Stimulated activated CD4-positive, alpha-beta T cell treated with anti-CD3 and anti-CD28 coated beads, Interleukin-1b, Interleukin-23, amount 100 ng/mL, for 48 hours (primary cell): ENCODE measurements around the gene LIM2.

Experiments used
- DNase-seq: peaks from one replicate; pipeline ENCODE4 v3.0.0-alpha.2; 2020

Gene LIM2

DNA sequence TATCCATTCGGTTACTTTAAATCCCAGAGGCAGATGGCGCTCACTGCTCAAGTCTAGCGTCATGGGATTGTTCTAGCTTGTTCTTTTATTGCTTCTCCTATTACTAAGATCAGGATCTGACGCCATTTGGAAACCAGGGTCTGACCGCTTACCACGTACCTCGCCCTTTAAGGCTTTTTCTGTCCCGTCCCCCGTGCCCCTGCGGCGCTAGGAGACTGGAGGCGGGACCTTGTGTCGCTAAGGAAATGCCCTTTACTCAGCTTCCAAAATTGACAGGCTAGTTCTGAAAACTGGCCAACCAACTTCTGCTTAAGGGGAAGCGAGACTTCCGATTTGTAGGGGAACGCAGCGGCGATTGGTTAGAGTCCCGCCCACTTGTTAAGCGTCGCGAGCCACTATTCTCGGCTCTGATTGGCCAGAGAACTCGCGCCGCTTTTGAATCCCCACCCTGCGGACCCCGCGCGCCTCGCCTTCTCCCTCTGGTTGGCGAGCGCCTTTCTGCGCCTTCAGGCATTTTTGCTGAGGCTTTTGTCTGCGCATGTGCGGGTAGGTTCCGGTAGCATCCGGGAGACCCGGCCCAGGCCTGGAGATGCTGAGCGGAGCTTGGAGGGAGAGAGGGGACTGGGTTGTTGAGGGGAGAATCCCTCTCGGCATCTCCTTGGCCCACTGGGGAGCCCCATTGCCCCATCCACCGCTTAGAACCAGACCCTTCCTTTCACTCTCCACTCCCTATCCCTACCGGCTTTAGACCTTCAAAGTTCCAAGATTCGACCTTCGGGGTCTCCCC lies 6.5 kb upstream of the LIM2 start:
- peak; percentile 98 for DNase-seq

DNA sequence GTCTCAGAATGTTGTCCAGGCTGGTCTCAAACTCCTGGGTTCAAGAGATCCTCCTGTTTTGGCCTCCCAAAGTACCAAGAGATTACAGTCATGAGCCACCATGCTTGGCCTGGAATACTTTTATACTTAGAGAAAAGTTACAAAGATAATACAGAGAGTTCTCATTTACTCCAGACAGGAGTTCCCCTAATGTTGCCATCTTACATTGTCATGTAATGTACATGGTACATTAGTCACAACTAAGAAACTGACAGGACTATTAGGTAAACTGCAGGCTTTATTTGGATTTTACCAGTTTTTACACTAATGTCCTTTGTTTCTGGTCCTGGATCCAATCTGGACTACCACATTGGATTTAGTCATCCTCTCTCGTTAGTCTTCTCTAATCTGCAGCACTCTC lies 4.9 kb upstream of the LIM2 start:
- DNase-seq: no peak

DNA sequence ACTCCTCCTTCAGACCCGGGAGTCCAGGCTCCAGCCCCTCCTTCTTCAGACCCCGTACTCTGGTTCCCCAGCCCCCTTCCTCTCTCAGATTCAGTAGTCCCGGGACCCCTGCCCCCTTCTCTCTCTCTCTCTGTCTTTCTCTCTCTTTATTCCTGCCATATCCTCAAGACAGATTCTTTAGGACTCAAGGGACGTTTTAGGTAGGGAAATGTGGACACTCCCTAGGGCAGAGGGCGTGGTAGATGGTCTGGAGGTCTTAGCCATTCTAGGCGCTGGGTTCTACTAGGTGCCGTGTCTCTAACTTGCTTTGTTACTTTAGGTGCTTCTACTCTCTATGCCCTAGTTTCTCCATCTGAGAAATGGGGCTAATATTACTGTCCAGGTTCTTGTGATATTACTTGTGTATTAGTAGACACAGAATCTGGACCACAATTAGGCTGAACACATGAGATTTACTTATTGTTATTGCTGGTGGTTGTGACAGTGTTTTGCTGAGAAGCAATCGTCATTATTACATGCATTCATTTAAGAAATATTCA lies 3.4 kb upstream of the LIM2 start:
- DNase-seq: no peak

DNA sequence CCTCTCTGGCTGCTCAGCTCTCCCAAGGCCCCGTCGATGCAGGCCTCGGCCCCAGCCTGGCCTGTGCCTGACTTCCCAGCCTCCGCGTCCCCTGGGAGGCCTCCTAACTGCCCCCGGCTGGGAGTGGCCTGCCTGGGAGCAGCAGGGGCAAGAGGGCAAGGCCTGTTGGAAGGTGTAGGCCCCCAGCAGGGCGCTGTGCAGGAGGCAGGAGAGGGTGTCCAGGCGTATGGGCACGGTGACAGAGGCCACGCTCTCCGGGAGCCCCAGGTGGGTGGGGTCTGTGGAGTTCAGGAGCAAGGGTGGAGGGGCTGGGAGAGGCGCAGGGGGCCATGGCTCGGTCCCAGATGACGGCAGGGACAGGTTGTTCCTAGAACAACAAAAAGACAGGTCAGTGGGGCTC lies 1.4 kb upstream of the LIM2 start:
- no peak for DNase-seq

DNA sequence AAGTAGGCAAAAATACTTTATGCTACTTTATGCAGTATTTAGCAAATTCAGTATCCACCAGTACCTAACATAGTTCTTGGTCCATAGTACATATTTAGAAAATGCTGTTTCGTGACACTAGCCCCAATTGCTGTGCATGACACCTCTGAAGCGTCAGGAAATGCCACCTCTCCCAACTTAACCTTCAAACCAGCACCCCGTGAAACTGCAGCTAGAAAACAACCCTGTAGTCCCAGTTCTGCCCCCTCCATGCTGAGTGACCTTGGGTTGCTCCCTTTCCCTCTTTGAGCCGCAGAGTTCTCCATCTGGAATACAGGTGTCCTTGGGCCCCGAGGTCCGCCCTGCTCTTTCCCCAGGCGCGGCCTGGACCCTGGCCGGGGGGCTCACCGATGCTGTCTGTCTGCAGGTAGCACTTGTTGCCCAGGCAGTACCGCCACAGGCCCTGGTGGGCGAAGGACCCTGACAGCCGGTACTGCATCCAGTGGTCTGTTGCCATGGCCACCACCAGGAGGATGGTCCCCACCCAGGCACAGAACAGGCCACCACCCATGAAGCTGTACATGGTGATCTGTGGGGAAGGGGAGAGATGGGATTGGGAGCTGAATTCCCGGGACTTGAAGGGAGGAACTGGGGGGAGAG lies 773 bp downstream of the LIM2 start:
- no peak for DNase-seq

DNA sequence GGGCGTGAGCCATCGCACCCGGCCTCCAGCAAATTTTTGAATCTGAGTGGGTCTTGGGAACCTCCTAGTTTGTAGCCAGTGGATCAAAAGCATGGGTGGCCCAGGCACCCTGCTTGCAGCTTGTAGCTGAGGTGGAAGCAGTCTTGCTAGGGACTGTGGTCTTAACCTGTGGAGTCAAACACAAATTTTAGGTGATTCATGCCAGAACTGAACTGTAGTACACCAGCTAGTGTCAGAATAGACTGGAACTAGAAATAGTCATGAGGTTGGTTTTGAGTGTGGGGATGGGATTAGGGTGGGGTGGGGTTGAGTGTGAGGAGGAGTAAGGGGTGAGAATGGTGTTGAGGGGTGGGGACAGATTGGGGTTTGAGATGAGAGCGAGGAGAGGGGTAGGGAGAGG lies 5.8 kb downstream of the LIM2 start:
- no peak for DNase-seq

DNA sequence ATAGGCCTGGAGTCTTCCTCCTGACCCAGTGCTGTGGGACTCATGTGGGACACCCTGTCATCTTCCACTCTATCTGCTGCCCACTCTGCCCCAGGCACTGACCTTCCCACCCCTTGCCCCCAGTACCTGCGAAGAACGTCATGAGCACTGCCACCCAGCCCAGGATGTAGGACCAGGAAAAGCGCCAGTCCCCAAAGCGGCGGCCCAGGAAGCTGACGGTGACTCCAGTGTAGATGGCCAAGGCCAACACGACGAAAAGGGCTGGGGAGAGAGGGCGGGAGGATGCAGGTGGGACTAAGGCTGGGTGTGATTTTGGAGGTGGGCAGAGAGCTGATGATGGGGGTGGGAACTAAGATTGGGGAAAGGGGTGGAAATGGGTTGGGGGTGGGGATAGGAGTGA lies 7.4 kb downstream of the LIM2 start:
- DNase-seq: no peak

DNA sequence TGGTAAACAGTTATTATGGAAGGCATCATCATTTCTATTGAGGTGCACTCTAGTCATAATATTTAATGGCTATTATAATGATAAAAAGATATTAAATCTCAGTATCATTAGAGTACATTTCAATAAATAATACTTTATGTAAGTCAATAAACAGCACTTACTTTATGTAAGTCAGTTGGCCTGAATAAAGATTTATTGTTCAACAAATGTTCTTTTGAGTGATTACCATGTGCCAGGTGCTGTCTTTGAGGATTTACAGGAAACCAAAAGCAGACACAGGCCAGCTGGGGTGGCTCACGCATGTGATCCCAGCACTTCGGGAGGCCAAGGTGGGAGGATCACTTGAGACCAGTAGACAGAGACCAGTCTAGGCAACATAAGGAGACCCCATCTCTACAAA lies 10.4 kb downstream of the LIM2 start:
- DNase-seq: no peak

DNA sequence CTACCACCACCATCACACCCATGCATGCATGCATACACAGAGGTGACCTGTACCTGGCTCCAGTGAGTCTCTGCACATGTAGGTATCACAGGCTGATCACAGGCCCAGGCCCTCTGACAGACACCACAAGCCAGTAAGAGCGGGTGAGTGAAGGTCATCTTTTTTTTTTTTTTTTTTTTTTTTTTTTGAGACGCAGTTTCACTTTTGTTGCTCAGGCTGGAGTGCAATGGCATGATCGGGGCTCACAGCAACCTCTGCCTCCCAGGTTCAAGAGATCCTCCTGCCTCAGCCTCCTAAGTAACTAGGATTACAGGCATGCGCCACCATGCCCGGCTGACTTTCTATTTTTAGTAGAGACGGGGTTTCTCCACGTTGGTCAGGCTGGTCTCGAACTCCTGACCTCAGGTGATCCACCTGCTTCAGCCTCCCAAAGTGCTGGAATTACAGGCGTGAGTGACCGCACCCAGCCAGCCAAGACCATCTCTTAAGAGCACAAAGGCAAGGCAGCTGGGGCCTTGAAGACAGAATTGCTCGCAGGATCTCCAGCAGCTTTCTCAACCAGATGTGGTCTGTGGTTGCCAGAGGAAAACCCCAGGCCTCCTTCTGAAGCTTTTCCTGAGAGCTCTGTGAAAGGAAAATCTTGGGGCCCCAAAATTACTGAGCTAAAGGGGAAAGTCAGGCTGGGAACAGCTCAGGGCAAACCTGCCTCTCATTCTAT lies 12.1 kb downstream of the LIM2 start:
- peak; percentile 38 for DNase-seq

DNA sequence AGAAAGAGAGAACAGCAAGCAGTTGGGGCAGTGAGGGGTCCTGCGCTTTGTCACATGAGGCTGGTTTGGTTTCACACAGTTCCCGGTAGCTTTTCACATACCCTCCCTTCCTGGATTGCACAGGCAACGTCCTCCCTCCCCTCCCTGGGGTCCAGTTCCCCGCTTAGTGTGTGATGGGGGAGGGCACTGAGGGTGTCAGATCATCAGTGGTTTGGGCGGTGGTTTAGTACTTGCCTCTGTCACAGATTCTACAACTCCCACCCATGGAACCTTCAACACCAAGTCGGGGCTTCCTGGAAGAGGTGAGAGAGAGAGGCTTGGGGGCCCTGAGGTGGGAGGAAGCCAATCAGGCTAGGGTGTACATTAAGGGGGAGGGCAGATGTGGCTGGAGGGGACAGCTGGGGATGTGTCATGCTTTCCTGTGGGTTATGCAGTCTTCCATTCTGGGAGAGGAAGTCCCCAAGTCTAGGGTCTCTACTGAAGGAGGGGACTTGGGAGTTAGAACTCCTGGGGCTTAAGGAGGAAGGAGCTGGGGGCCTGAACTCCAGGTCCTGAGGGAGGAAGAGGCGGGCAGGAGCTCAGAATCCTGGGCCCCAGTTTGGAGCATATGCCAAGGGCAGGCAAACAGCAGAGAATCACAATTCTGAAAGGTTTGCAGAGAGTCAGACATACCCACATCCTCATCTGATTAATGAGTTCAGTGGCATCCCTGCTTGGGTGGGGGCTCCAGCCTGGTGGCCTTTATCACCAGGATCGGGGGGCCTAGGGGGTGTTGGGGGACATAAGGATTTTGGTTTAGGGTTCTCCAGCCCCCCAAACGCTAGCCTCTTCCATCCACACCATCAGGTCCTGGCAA lies 14.9 kb downstream of the LIM2 start, which contains the start of gene NKG7:
Gene NKG7, minus strand, starts transcription at position 6 of the 856 bp plus-strand sequence. CDS start 119 bp downstream, outside the sequence.
- DNase-seq: peak; percentile 89

DNA sequence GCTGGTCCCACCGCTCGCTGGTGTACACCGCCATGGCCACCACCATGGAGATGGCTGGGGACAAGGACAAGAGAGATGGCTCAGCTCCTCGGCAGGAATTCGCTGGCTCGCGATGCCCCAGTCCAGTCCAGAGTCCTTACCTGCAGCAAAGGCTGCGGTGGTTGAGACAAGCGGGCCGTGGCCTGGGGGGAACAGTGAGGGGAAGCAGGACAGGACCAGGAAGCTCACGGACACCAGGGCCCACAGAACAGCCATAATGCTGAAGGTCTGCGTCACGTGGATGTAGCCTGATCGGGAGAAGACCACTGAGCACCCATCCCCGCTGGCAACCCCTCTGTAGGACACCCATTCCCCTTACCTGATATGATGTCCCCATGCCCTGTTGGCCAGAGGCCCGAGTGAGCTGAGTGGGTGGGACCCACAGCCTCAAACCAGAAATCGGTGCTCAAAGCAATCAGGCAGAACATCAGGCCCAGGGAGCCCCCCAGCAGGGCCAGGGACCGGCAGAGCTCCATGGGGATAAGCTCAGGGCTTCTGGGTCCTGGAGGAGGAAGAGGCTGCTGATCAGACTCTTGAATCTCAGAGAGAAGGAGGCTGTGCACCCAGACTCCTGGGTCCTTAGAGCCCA lies 15.6 kb downstream of the LIM2 start:
- no peak for DNase-seq

DNA sequence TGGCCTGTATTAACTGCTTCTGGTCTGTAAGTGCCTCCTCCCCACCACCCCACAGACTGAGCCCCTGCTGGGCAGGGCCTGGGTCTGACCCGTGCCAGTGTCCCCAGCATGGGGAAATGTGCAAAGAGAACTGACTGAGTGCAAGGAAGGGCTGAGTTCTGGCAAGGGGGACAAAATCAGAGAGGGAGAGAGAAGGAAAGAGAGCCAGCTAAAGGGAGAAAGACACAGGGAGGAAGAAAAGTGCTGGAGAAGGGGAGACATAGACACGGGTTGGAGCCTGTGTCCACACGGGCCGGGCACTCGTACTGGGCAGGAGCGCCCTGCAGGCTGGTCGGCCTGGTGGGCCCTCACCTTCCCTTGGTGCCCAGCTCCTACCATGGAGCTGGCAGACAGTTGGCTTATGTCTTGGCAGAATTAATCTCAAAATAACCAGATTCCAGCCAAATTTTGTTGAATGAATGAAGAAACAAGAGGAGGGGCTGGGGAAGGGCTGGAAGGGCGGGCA lies 16.5 kb downstream of the LIM2 start:
- no peak for DNase-seq

DNA sequence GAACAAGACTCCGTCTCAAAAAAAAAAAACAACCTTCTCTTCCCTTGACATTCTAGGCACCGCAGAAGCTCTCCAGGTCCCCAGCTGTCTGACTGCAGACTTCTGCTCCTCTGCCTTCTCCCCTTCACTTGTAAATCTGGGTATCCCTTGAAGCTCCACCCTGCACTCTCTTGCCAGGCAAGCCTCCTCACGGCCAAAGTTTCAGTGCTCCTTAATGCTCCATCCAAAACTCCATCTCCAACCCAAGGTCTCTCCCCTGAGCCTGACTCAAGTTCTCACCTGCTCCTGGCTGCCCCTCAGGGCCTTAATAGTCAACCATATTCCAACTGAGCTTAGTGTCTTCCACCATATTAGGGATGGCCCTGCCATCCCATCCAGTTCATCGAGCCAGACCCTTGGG lies 17.5 kb downstream of the LIM2 start:
- DNase-seq: no peak

DNA sequence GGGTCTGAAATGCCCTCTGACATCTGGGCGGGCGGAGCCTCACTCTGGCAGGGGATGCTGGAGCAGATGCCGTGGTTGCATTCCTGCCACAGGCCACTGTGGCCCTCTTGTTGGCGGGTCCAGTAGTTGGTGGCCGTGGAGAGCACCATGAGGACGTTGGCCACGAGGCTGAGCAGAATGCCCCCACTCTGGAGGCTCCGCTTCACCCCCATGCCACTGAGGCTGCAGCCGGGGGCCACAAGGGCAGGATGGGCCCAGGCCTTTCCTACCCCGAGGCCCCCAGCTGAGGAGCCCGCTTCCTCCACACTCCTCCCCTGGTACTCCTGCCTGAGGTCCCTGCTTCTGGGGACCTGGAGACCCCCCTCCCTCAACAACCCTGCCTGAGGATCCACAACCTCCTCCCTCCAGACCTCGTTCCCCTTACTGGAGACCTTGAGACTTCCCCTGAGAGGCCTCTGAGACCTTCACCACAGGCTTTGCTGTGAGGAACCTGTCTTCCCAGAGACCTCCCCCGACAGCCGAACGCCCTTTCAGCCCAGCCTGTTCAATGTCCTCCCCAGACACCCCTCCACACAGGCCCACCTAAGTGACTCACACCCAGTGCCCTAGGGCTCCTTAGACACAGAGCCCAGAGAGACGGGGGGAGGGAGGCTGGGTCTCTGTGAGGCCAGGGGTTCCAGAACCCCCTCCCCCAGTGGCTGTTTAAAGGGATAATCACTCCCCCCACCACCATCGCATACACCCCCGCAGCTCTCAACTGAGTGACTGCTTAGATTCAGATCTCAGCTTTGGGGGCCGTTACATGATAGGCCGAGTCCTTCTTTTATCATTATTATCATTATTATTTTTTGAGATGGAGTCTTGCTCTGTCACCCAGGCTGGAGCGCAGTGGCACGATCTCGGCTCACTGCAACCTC lies 19.1 kb downstream of the LIM2 start, which contains the start of gene CLDND2:
Gene CLDND2, minus strand, starts transcription at position 638 of the 917 bp plus-strand sequence. Its CDS starts 426 bp downstream, at position 212.
- no peak for DNase-seq

DNA sequence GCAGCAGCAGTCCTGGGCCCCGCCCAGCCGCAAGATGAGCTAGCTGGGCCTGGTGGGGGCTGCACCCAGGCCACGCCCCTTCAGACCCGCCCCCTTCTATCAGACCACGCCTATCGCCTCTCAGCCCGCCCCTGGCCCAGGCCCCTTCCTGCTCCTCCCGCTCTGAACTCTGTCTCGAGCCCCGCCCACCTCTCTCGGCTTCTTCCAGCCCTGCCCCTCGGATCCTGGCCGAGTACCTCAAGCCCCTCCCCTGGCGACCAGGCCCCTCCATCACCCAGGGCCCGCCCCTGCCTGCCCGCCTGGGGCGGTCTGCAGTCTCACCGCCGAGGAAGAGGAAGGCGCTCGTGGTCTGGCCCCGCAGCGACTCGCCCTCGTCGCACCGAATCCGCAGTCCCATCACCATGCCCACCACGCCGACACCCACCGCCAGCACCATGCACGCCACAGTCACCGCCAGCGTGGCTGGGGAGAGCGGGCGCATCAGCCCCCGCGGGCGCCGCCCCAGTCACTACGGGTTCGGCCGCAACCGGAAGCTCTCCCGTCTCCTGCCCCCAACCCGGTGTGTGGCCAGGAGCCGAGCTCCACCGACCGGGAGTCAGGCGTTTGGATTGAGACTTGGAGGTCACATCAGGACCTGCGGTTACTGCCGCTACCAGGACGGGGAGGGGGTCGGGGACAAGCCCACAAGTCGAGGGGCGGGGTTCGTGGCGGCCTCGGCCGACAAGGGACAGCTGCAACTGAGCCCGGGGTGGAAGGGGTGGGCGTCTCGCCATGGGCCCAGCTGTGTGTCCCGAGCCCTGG lies 20.0 kb downstream of the LIM2 start:
- DNase-seq: peak; percentile 100

DNA sequence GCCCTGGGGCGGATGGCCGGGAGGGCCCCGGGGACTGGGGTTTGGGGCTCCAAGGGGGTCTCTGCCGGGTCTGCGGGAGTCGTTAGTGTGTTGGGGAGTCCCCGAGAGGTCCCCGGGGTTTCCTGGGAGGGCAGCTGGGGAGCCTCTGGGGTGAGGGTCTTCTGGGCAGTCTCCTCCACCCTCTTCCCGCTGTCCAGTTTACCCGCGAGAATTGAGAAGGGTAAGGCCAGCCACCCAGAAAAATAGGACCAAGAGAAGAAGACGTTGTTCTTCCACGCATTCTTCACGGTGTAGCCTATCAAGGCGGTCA lies 20.6 kb downstream of the LIM2 start:
- DNase-seq: peak; percentile 54

DNA sequence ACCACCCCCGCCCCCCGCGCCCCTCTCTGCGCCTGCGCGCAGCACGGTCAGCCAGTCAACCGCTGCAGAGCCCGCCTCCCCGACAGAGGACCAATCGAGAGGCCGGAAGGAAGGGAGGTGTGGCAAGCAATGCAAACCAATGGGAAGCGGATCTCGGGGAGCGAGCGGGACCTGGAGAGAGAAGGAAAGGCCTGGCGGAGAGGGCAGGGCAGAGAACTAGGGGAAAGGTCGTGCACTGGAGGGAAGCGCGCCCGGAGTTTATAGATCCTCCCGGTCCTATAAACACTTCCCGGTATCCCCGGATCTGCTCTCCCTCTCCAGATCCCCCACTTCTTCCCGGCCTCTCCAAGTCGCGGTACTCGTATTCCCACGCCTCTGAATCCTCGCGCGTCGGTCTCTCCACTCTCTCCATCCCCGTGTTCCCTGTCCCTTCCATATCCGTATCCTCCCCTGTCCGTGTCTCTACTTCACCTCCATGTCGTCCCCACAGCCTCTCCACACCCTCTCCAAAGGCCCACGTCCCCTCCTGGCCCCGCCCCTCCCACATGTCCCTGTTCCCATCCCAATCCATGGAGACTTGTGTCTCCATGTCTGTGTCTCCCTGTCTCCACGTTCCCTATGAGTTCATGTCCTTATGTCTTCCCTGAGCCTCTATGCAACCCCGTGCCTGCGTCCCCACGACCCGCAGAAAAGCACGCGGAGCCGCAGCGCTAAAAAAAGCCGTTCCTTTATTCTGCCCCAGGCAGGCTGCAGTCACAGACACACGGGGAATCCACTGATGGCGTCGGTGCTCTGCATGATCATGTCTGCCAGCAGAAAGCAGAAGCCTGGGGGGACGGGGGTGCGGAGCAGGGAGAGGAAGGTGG lies 21.2 kb downstream of the LIM2 start:
- DNase-seq: peak; percentile 97

DNA sequence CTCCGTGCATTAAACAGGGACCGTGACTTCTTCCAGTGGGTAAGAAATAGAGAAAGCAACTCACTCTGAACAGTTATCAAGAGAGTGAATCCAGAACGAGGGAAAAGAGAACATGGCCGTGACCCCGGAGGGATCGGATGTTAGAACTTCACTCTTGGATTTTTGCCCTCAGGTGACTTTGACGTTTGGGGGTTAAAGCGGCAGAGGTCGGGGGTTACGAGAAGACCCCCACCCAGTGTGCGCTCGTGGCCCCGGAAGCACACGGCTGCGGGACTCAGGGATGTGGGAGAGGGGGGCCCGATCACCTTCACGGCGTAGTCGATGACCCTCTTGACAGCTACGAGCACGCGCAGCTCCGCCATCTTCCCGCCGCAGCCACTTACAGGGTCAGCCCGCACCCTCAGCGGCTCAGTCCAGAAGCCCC lies 21.8 kb downstream of the LIM2 start, which contains the start of gene ETFB:
Gene ETFB, minus strand, starts transcription at position 424 of the 424 bp plus-strand sequence. Its CDS starts 62 bp downstream, at position 362.
- no peak for DNase-seq
